ENCODE results near the gene UNC13D.
A peak's percentile ranks its signal among the peaks of the same experiment; 100 is the strongest.

UNC13D gene

GRCh38 chr17:75825748-75826370 is 18.3 kb downstream of the UNC13D start:
- in situ Hi-C loops (cut with HindIII; ENCODE audit: low pct_ligation_motif_present, low pct_unique_long_range_greater_than_20kb, low sequenced_read_pairs) = no loop called here
- DNase-seq = no peak

- in situ Hi-C loops (cut with HindIII; ENCODE audit: low pct_ligation_motif_present, low pct_unique_long_range_greater_than_20kb, low sequenced_read_pairs) = no loop called here
Observed at GRCh38 chr17:75825149-75825552, 19.1 kb downstream of the UNC13D start.

GRCh38 chr17:75824666-75825065 is 19.5 kb downstream of the UNC13D start:
- DNase-seq = no peak
- in situ Hi-C loops (cut with HindIII; ENCODE audit: low pct_ligation_motif_present, low pct_unique_long_range_greater_than_20kb, low sequenced_read_pairs) = no loop called here

More at GRCh38 chr17:75825149-75825552, 19.1 kb downstream of the UNC13D start:
- DNase-seq = no peak

- DNase-seq = no peak
- in situ Hi-C loops (cut with HindIII; ENCODE audit: low pct_ligation_motif_present, low pct_unique_long_range_greater_than_20kb, low sequenced_read_pairs) = no loop called here
Observed at GRCh38 chr17:75824050-75824552, 20.1 kb downstream of the UNC13D start.

GRCh38 chr17:75823257-75824041 is 20.8 kb downstream of the UNC13D start:
- in situ Hi-C loops (cut with HindIII; ENCODE audit: low pct_ligation_motif_present, low pct_unique_long_range_greater_than_20kb, low sequenced_read_pairs) = no loop called here

GRCh38 chr17:75822800-75823166 is 21.4 kb downstream of the UNC13D start:
- no peak for DNase-seq
- in situ Hi-C loops (cut with HindIII; ENCODE audit: low pct_ligation_motif_present, low pct_unique_long_range_greater_than_20kb, low sequenced_read_pairs) = no loop called here

More at GRCh38 chr17:75823257-75824041, 20.8 kb downstream of the UNC13D start:
- no peak for DNase-seq

GRCh38 chr17:75822119-75822799 is 21.9 kb downstream of the UNC13D start:
- DNase-seq = no peak
- in situ Hi-C loops (cut with HindIII; ENCODE audit: low pct_ligation_motif_present, low pct_unique_long_range_greater_than_20kb, low sequenced_read_pairs) = no loop called here

- no peak for DNase-seq
- in situ Hi-C loops (cut with HindIII; ENCODE audit: low pct_ligation_motif_present, low pct_unique_long_range_greater_than_20kb, low sequenced_read_pairs) = no loop called here
Observed at GRCh38 chr17:75821552-75821951, 22.7 kb downstream of the UNC13D start.

GRCh38 chr17:75820094-75821080 is 23.8 kb downstream of the UNC13D start:
- in situ Hi-C loops (cut with HindIII; ENCODE audit: low pct_ligation_motif_present, low pct_unique_long_range_greater_than_20kb, low sequenced_read_pairs) = no loop called here
- DNase-seq = no peak

- in situ Hi-C loops (cut with HindIII; ENCODE audit: low pct_ligation_motif_present, low pct_unique_long_range_greater_than_20kb, low sequenced_read_pairs) = no loop called here
- DNase-seq = no peak
Observed at GRCh38 chr17:75819678-75820077, 24.5 kb downstream of the UNC13D start.

- in situ Hi-C loops (cut with HindIII; ENCODE audit: low pct_ligation_motif_present, low pct_unique_long_range_greater_than_20kb, low sequenced_read_pairs) = no loop called here
- no peak for DNase-seq
Observed at GRCh38 chr17:75819116-75819515, 25.1 kb downstream of the UNC13D start.

GRCh38 chr17:75818326-75818885 is 25.8 kb downstream of the UNC13D start:
- in situ Hi-C loops (cut with HindIII; ENCODE audit: low pct_ligation_motif_present, low pct_unique_long_range_greater_than_20kb, low sequenced_read_pairs) = no loop called here
- no peak for DNase-seq

- DNase-seq = no peak
- in situ Hi-C loops (cut with HindIII; ENCODE audit: low pct_ligation_motif_present, low pct_unique_long_range_greater_than_20kb, low sequenced_read_pairs) = no loop called here
Observed at GRCh38 chr17:75817571-75817970, 26.6 kb downstream of the UNC13D start.

GRCh38 chr17:75816693-75817092 is 27.5 kb downstream of the UNC13D start:
- in situ Hi-C loops (cut with HindIII; ENCODE audit: low pct_ligation_motif_present, low pct_unique_long_range_greater_than_20kb, low sequenced_read_pairs) = no loop called here
- DNase-seq = no peak

- DNase-seq = no peak
- in situ Hi-C loops (cut with HindIII; ENCODE audit: low pct_ligation_motif_present, low pct_unique_long_range_greater_than_20kb, low sequenced_read_pairs) = no loop called here
Observed at GRCh38 chr17:75815399-75815798, 28.8 kb downstream of the UNC13D start.

- in situ Hi-C loops (cut with HindIII; ENCODE audit: low pct_ligation_motif_present, low pct_unique_long_range_greater_than_20kb, low sequenced_read_pairs) = no loop called here
- peak; percentile 71 for DNase-seq
Observed at GRCh38 chr17:75814900-75815373, 29.3 kb downstream of the UNC13D start.

GRCh38 chr17:75814021-75814395 is 30.2 kb downstream of the UNC13D start:
- no peak for DNase-seq
- in situ Hi-C loops (cut with HindIII; ENCODE audit: low pct_ligation_motif_present, low pct_unique_long_range_greater_than_20kb, low sequenced_read_pairs) = no loop called here
